Activated CD4-positive, alpha-beta T cell treated with anti-CD3 and anti-CD28 coated beads for 1 hour (primary cell): ENCODE measurements around the gene VAX1.

ENCODE experiments used
- DNase-seq: peaks from one replicate; pipeline ENCODE4 v3.0.0-alpha.2; 2020

Gene VAX1

GRCh38 chr10:117163954-117164548 is 26.0 kb upstream of the VAX1 start:
- no peak for DNase-seq

DNA sequence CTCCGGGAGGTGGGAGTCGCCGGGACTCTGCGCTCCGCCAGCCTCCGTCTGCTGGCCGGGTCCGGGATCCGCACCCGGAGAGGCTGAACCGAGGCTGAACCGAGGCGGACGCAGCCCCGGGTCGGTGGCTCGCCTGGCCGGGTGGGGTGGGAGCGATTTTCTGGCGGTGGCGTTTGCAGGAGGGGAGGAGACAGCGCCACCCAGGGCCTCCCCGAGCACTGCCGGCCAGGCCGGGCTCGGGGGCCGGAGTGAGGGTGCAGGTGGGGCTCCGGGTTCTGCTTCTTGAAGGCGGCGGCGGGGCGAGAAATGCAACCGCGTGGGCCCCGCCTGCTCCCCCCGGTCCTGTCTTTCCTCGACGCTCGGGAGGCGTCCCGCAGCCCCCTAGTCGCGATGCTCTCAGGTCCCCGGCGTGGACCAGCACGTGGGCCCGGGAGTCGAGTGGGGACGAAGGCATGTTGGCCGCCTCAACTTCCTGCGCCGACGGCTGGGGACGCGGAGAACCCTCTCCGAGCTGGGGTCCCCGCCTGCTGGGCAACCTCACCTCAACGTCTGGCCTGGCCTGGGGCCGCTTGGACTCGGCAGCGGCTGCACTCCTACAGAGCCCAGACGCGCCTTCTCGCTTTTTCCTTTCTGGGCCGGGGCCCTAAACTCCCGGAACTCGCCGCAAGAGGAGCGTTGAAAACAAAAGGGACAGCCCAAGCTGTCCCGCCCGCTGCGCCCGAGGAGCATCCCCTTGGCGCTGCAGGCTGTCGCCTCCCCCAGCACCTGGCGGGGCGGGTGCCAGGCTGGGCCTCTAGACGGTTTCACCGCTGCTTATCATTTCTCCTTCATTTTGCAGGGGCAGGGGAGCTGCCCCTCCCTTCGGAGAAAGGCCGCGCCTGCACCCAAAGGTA is 25.2 kb upstream of the VAX1 start:
- DNase-seq, result no peak

DNA sequence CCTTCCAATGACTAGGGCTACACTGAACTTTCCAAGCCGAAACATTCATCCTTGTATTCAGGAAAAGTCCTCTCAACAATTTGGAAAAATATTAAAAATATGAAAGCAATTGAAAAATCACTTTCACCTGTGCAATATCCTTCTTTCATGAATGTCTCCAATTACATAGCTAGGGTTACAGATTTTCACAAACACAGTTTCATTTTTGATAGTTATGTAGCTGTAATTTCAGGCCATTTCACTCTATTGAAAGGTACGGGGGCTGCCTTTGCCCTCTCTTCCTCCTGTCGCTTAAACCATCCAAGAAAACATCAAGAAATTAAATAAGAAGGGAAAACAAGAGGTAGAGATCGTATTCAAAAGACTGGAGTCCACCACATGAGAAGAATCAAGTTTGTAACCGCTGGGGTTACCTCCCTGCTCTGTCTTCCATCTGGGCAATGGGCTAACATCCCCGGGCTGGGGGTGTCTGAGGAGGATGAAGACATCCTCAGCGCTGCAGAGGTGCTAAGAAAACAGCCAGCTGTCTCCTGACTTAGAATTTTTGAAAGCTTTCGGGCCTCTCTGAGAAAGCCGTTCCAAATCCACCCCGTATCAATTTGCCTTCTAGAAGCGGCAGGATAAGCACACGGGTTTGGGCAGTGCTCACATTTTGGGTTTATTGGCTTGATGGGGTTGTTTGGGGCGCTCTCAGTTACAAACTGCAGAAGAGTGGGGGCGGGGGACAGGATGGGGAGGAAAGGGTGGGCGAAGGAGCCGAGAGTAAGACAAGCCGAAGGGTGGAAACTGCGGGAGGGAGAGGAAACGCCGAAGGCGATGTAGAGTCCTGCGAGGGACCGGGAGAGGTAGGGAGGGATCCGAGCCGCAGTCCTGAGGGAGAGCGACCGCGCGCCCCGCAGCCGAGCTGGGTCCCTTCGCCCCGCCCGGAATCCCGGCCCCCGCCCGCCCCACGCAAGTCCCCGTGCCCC is 24.3 kb upstream of the VAX1 start:
- DNase-seq, result no peak

DNA sequence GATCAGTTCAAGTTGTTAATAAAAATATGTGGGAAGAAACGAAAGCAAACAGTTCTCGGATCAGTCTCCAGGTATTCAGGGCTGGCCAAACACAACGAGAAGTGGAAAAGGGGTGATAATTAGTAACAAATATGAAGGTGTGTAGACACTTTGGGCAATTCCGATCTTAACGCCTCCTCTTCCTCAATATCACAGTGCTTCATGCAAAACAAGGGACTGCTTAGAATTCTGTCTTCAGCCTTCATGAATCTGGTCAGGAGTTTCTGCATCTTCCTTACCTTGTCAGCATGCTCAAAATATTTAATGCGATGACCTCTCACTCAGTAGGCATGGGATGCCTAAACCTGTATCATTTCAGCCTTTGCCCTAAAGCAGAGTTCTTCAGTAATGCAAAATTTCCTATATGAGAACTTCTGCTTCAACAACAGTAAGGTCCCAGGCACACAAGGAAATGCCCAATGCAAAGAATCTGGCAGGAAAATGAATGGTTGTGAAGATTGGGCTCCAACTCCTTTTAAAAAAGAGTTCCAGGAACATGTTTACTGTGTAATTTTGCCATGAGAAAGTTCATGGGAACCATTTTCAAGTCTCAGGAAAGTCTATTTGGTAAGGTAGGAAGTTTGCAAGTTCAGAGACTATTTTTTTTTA is 23.4 kb upstream of the VAX1 start:
- no peak for DNase-seq

- no peak for DNase-seq
Observed at GRCh38 chr10:117160567-117160966, 22.5 kb upstream of the VAX1 start.

DNA sequence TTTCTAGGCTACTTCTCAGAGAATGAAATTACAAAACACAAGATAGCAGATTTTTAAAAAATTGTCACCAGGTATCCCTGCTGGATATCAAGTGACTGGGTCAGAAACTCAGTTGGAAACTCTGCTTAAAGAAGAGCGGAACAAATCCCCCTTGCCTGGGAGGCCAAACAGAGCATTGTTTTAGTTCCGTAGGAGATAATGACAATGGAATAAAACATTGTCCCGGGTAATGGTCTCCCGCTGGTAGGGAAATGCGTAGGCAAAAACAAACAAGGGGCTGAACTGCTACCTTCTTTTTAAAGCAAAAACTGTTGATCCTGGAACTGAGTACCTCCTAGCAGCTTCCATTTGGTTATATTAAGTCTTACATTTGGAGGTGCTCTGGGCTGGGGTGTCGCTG is 21.3 kb upstream of the VAX1 start:
- DNase-seq, result no peak

- no peak for DNase-seq
Observed at GRCh38 chr10:117158297-117158696, 20.2 kb upstream of the VAX1 start.

DNA sequence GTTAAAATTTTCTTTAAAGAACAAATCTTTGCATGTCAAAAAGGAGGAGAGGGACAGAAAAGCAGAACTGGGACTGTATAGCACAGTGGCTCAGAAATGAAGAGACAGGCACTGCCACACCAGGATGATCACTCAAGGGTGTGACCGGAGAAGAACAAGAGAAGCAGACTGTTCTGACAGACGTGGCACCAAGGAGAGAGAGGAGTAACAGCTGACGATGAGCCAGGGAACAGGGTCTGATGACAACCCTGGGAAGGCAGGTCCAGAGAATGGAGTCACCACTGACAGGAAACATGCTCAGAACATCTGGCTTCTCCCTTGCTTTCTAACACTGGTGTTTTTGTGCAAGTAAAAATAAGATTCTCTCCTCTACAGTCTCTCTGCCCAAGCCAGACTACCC is 14.6 kb upstream of the VAX1 start:
- DNase-seq, result no peak

DNA sequence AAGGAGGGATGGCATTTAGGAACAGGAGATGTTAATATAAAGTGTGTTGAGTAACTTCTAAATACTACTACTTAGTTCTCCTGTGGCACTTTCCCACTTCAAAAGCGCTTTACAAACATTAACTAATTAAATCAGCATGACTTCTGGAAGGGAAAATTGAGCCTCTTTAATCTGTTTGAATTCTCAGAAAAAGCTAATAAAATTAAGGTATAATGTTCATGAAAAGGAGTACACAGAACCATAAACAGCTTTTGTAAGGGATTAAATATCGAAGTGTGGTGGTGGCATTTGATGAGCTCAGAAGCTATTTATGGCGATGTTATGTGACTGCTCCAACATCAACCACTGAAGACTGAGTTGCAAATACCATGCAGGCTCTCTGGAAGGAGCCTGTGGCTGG is 10.2 kb upstream of the VAX1 start:
- no peak for DNase-seq

DNA sequence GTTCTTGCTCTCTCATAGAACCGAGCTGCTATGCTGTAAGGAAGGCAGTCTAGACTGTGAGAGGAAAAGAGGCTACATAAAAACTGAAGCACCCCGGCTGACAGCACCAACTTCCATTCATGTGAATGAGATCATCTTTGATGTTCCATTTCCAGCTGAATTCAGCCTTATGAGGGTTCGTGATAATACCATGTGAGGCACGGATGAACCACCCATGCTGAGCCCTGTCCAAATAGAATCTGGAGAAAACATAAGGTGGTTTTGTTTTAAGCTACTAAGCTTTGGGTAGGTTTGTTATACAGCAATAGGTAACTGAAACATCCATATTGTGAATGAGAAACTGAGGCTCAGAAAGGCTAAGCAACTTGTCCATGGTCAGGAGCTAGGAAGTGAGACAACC is 6.9 kb upstream of the VAX1 start:
- no peak for DNase-seq

GRCh38 chr10:117143103-117143823 is 5.2 kb upstream of the VAX1 start:
- DNase-seq, result no peak

GRCh38 chr10:117140525-117140902 is 2.4 kb upstream of the VAX1 start:
- no peak for DNase-seq

DNA sequence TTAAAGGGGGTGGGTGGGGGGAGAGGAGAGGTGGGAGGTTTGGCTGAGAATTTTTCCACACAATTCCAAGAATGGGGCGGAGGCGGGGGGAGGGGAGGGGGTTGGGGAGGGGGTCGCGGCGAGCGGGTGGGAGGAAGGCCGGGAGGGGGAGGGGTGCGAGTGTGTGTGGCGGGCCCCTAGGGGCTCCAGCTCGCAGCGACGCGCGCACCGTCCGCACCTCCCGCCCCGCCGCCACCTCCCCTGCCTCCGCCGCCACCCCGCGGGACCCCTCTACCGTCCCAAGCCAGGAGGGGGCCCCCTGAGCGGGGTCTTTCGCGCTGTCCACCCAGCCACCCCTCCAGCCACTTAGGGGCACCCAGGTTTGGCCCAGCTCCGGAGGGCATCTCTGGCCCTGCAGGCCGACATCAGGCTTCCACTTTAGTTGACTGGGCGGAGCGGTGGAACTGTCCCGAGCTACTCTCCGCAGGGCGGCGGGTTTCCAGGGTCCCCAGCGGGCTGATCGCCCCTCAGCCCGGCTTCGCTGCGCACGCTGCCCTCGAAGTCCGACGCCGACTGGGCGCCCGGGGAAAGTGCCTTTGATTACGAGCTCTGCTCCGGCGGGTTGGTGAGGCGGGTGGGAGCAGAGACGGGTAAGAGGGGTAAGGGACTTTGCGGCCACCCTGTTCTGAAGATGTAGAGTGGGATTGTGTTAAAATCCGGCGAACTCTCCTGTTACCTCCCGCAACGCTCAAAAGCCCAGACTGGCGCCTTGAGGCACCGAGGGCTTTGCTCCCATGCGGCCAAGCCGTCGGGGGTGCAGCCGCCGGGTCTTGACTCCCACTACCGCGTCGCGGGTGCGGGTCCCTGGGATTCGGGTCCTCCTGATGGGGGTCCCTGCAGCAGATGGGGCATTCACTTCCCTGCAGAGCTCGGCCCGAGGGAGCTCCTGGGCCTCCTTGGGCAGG is 1.8 kb upstream of the VAX1 start:
- no peak for DNase-seq

- DNase-seq, result no peak
Observed at GRCh38 chr10:117138838-117139580, 939 bp upstream of the VAX1 start.

- DNase-seq, result no peak
Observed at GRCh38 chr10:117137031-117137910, 799 bp downstream of the VAX1 start.

- DNase-seq, result no peak
Observed at GRCh38 chr10:117136391-117136975, 1.6 kb downstream of the VAX1 start.

- DNase-seq, result no peak
Observed at GRCh38 chr10:117135480-117136140, 2.5 kb downstream of the VAX1 start.

DNA sequence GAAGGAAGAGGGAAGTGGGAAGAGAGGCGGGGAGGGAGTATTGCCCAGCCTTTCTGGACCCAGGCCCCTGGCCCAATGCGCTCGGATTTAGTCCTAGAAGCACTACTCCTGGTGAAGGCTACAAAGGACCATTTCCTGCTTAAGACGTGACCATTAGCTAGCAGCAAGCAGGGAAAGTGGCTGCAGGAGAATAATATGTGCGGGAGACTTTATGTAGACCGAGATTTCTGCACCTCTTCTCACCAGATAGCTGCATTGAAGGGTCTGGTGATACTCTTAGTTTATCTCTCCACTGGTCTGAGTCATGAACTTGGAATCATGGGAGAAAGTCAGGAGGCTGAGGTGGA is 3.1 kb downstream of the VAX1 start:
- no peak for DNase-seq
